AML-193 (cell line): Measurements from ENCODE around the gene ABTB2.
A peak's percentile ranks its signal among the peaks of the same experiment; 100 is the strongest.
"Not testable (repeated sequence)": the region's sequence is repeated elsewhere in the genome, so short reads cannot be mapped to it uniquely, and the experiment has no call there.

Source experiments
- DNase-seq, 2 experiments: peaks; one replicate each; lab custom pipeline; 2025; lab: John Stamatoyannopoulos, UW

Gene ABTB2

GRCh38 chr11:34357701-34358257 is at the start of gene ABTB2:
Gene ABTB2, minus strand, starts transcription at chr11:34358010.
- peak; percentile 91 to 93 for DNase-seq

- no peak for DNase-seq
These were observed 49.5 kb upstream of the ABTB2 start for GRCh38 chr11:34407121-34407813.

GRCh38 chr11:34406413-34406812 is 48.6 kb upstream of the ABTB2 start:
- no peak for DNase-seq

GRCh38 chr11:34405079-34405858 is 47.5 kb upstream of the ABTB2 start:
- no peak for DNase-seq

GRCh38 chr11:34404280-34404679 is 46.5 kb upstream of the ABTB2 start:
- DNase-seq, result no peak

- DNase-seq, result no peak
These were observed 45.6 kb upstream of the ABTB2 start for GRCh38 chr11:34403431-34403830.

GRCh38 chr11:34397811-34398210 is 40.0 kb upstream of the ABTB2 start:
- no peak for DNase-seq

GRCh38 chr11:34397120-34397519 is 39.3 kb upstream of the ABTB2 start:
- no peak for DNase-seq

GRCh38 chr11:34395916-34396550 is 38.2 kb upstream of the ABTB2 start:
- no peak for DNase-seq

GRCh38 chr11:34394771-34395300 is 37.0 kb upstream of the ABTB2 start:
- no peak for DNase-seq

- no peak for DNase-seq
These were observed 29.8 kb upstream of the ABTB2 start for GRCh38 chr11:34387653-34388052.

- not testable (repeated sequence) for DNase-seq
These were observed 28.5 kb upstream of the ABTB2 start for GRCh38 chr11:34386356-34386755.

- DNase-seq, result no peak
These were observed 24.9 kb upstream of the ABTB2 start for GRCh38 chr11:34382532-34383276.

GRCh38 chr11:34381775-34382174 is 24.0 kb upstream of the ABTB2 start:
- no peak for DNase-seq

GRCh38 chr11:34380696-34381095 is 22.9 kb upstream of the ABTB2 start:
- DNase-seq, result no peak

- no peak for DNase-seq
These were observed 21.7 kb upstream of the ABTB2 start for GRCh38 chr11:34379539-34379938.

GRCh38 chr11:34379079-34379478 is 21.3 kb upstream of the ABTB2 start:
- peak; percentile 18 to 36 for DNase-seq

GRCh38 chr11:34373727-34374126 is 15.9 kb upstream of the ABTB2 start:
- DNase-seq, result no peak

GRCh38 chr11:34366522-34366921 is 8.7 kb upstream of the ABTB2 start:
- DNase-seq, result peak in 1 of 2 experiments; percentile 7

- DNase-seq, result no peak
These were observed 6.3 kb upstream of the ABTB2 start for GRCh38 chr11:34364102-34364501.

GRCh38 chr11:34363363-34364084 is 5.7 kb upstream of the ABTB2 start:
- no peak for DNase-seq
